Ishikawa (cell line): ENCODE results near the gene ADGRB2.

ENCODE experiments used
- CEBPB ChIP-seq: IDR thresholded peaks from 2 replicates; pipeline ENCODE4 v1.6.1; 2012
- EP300 ChIP-seq: IDR thresholded peaks from 2 replicates; pipeline ENCODE4 v1.6.1; 2012; ENCODE audit warnings: borderline replicate concordance
- FOXM1 ChIP-seq: IDR thresholded peaks from 2 replicates; pipeline ENCODE4 v1.6.1; 2012; ENCODE audit warnings: low read depth, borderline replicate concordance
- RAD21 ChIP-seq: IDR thresholded peaks from 2 replicates; pipeline ENCODE4 v1.6.1; 2012; ENCODE audit warnings: low read depth
- TAF1 ChIP-seq: IDR thresholded peaks from 2 replicates; pipeline ENCODE4 v1.6.1; 2012; ENCODE audit warnings: low read depth, mild to moderate bottlenecking
- TCF12 ChIP-seq: IDR thresholded peaks from 2 replicates; pipeline ENCODE4 v1.6.1; 2012; ENCODE audit warnings: low read depth
- TEAD4 ChIP-seq: IDR thresholded peaks from 2 replicates; pipeline ENCODE4 v1.6.1; 2012
- ZBTB7A ChIP-seq: IDR thresholded peaks from 2 replicates; pipeline ENCODE4 v1.6.1; 2012; ENCODE audit warnings: low read depth
- TF ChIP-seq, protein P1 (sequence below): IDR thresholded peaks from 2 replicates; pipeline ENCODE4 v1.6.1; 2012; ENCODE audit warnings: low read depth, mild to moderate bottlenecking
- TF ChIP-seq, protein P2 (sequence below): IDR thresholded peaks from 2 replicates; pipeline ENCODE4 v1.6.1; 2012

DNA sequence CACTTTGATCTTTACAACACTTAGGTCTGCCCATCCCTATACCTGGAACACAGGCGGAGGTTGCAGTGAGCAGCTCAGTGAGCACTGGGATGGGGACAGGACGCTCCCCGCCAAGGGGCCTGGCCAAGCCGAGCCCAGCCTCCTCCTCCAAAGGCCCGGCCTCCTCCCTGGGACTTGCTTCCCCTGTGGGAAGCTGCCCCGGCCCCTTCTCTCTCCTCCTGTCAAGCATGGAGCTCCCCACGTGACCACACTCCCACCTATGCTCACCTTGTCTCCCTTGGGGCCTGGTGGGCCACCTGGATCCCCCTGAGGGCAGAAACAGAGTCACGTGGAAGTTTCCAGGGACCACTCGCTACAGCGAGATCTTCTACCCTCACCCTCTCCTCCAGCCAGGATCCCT, 73.2 kb downstream of the ADGRB2 start:
- TF ChIP-seq EP300 (no peak), RAD21 (no peak), CEBPB (no peak), TCF12 (no peak), TAF1 (no peak), FOXM1 (no peak), ZBTB7A (no peak), TEAD4 (no peak)
- TF ChIP-seq, protein P1, sequence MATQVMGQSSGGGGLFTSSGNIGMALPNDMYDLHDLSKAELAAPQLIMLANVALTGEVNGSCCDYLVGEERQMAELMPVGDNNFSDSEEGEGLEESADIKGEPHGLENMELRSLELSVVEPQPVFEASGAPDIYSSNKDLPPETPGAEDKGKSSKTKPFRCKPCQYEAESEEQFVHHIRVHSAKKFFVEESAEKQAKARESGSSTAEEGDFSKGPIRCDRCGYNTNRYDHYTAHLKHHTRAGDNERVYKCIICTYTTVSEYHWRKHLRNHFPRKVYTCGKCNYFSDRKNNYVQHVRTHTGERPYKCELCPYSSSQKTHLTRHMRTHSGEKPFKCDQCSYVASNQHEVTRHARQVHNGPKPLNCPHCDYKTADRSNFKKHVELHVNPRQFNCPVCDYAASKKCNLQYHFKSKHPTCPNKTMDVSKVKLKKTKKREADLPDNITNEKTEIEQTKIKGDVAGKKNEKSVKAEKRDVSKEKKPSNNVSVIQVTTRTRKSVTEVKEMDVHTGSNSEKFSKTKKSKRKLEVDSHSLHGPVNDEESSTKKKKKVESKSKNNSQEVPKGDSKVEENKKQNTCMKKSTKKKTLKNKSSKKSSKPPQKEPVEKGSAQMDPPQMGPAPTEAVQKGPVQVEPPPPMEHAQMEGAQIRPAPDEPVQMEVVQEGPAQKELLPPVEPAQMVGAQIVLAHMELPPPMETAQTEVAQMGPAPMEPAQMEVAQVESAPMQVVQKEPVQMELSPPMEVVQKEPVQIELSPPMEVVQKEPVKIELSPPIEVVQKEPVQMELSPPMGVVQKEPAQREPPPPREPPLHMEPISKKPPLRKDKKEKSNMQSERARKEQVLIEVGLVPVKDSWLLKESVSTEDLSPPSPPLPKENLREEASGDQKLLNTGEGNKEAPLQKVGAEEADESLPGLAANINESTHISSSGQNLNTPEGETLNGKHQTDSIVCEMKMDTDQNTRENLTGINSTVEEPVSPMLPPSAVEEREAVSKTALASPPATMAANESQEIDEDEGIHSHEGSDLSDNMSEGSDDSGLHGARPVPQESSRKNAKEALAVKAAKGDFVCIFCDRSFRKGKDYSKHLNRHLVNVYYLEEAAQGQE, result no peak
- TF ChIP-seq, protein P2, sequence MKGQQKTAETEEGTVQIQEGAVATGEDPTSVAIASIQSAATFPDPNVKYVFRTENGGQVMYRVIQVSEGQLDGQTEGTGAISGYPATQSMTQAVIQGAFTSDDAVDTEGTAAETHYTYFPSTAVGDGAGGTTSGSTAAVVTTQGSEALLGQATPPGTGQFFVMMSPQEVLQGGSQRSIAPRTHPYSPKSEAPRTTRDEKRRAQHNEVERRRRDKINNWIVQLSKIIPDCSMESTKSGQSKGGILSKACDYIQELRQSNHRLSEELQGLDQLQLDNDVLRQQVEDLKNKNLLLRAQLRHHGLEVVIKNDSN, result no peak
